ENCODE data around the gene RSU1. TPM values are rescaled to one million over a fixed set of nuclear protein-coding genes. Genes with fewer than 3 reads are reported as not detected.

The RSU1 gene
- total and polyA plus RNA-seq, 2 donors (not counting 3 experiments of a cell fraction or from before 2014, with no cell fraction given) = 80.2 to 104 TPM

- Histone ChIP-seq H3K4me1 (ENCODE audit: control insufficient read depth, extremely low read depth, insufficient read depth, low read length) (no peaks in the 10 kb centered on the region), H3K79me2 (ENCODE audit: control insufficient read depth, insufficient read depth, low read length) (peaks cover 6% of the 10 kb centered on the region), H3K9ac (replicated peaks; ENCODE audit: extremely low read depth, insufficient read depth, low read length) (no peak overlapping the region), H3K4me2 (ENCODE audit: insufficient read depth, low read length) (no peak overlapping the region), H3K27ac (ENCODE audit: insufficient read depth, low read depth, low read length) (no peak overlapping the region), H3K9me1 (replicated peaks; ENCODE audit: control insufficient read depth, extremely low read depth, insufficient read depth, low read length) (no peaks in the 10 kb centered on the region), H3K36me3 (ENCODE audit: control insufficient read depth in 2 of 2, extremely low read depth in 1 of 2, insufficient read depth in 2 of 2, low read length in 2 of 2) (no peaks in the 10 kb centered on the region), H2AFZ (ENCODE audit: low read depth, low read length) (no peak overlapping the region), H3K27me3 (ENCODE audit: control insufficient read depth in 2 of 2, insufficient read depth in 2 of 2, low read length in 2 of 2) (no peaks in the 10 kb centered on the region), H4K20me1 (replicated peaks; ENCODE audit: control insufficient read depth, extremely low read depth, insufficient read depth, low read length) (no peaks in the 10 kb centered on the region), H3K4me3 (replicated peaks in 1 of 3; ENCODE audit: insufficient read depth in 1 of 3, low read depth in 1 of 3, low read length in 3 of 3) (no peak overlapping the region), H3K9me3 (replicated peaks; ENCODE audit: control insufficient read depth, insufficient read depth, low read length) (no peaks in the 10 kb centered on the region)
- BruUV-seq (replicated peaks) = no TSS peak
- ChIA-PET POLR2A (no interaction called here), CTCF (interaction anchor here (0.8 kb wide), 1 partner anchor 11 kb away, joined by 3 read pairs; no protein-coding TSS in a partner anchor)
- dilution Hi-C loops (cut with MboI; ENCODE audit: extremely low pct_ligation_motif_present, low sequenced_read_pairs) (no loop called here), intact Hi-C loops (cut with micrococcal nuclease) (loop anchor here (10.0 kb wide), 2 partner anchors 126 to 176 kb away; no protein-coding TSS in a partner anchor)
- TF ChIP-seq CTCF (IDR thresholded peaks at IDR 0.05; ENCODE audit: extremely low read depth in 1 of 2, insufficient read depth in 1 of 2, low read depth in 1 of 2, low read length in 2 of 2) (no peak), POLR2A (IDR thresholded peaks at IDR 0.05; ENCODE audit: low read depth, low read length) (no peak), GATA2 (IDR thresholded peaks at IDR 0.05; ENCODE audit: insufficient read depth, insufficient read length, low read depth, low read length) (no peak), JUN (IDR thresholded peaks at IDR 0.05; ENCODE audit: borderline replicate concordance, insufficient read depth, insufficient read length, low read depth) (no peak), POLR2AphosphoS5 (IDR thresholded peaks at IDR 0.05; ENCODE audit: insufficient read depth, low read depth, low read length) (no peak), MAX (IDR thresholded peaks at IDR 0.05; ENCODE audit: insufficient read depth, insufficient read length) (no peak), FOS (IDR thresholded peaks at IDR 0.05; ENCODE audit: borderline replicate concordance, insufficient read depth, low read length) (no peak), MYC (IDR thresholded peaks at IDR 0.05; ENCODE audit: low read depth, low read length) (no peak), EZH2 (IDR thresholded peaks at IDR 0.05; ENCODE audit: borderline replicate concordance, low read depth, low read length, severe bottlenecking) (no peak)
- FAIRE-seq (no peak), DNase-seq (ENCODE audit: low read depth, low spot score) (no peak)
Observed at GRCh38 chr10:16770670-16771069, 46.6 kb downstream of the RSU1 start.
